NAMALWA (cell line): ENCODE data around the gene TRIM61.
"Not testable (repeated sequence)": the region's sequence is repeated elsewhere in the genome, so short reads cannot be mapped to it uniquely, and the experiment has no call there.

Source experiments
- DNase-seq: peaks from one replicate; pipeline ENCODE4 v3.0.0-alpha.2; 2015; ENCODE audit warnings: low spot score

TRIM61 gene

DNA sequence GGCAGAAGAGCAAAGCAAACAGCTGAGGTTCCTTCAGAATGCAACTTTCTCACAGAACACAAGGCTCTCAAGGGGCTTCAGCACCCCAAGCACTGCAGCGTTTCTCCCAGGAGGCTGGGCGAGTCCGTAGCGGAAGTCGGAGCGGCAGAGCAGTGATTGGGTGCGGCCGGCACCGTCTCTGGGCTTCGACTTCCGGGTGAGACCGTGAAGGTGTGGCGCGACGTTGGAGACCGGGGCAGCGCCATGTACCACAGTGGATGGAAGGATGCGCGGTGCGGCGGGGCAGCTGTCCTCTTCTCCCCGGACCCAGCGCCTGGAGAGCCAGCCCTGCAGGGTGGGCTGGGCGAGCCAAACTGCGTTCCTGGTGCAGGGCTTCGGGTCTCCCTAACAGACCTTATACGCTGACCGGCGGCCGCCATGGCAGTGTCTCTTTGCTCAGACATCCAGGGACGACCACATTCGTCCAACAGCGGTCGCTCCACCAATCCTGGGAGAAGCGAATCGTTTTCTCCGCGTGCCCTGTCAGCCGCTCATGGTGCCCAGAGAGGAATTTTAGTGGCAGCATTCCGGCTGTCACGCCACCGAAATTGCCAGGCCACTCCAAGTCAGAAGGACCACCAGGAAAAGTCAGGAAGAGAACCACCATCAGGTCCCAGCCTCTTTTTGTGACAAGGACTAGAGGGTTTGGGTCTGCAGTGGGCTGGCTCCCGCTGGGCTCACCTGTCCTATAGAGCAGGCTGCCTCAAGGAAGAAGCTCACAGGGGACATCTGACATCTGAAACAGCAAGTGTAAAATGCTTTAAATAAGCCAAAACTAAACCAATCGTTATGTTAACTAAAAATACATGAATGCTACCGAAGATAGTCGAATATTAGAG, 20.5 kb downstream of the TRIM61 start:
- peak; percentile 93 for DNase-seq

DNA sequence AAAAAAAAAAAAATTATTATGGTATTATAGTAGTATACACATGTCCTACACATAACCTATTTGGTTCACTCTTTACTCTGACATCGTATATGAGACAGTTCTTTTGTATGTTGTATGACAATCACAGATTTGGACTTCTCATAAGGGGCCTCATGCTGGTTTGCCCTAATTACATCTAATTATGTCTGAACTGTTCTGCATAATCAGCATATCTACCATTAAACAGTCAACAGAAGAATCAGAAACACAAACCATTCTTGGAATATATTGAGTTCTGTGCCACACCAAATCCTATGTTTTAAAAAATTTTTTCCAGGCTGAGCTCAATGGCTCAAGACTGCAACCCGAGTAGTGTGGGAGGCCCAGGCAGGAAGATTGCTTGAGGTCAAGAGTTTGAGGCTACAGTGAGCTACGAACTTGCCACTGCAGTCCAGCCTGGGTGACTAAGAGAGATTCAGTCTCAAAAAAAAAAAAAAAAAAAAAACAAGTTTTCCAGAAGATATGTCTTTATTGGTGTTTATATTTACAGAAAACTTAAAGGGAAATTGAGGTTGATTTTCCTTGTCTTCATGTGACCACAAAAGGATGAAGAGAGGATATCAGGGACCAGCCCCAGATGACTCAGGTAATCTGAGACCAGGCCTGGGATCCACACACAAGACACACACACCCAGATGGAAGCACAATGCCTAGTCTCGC, 22.2 kb downstream of the TRIM61 start:
- DNase-seq = no peak

GRCh38 chr4:164952551-164952950, 24.9 kb downstream of the TRIM61 start:
- DNase-seq = no peak

GRCh38 chr4:164949448-164950143, 27.9 kb downstream of the TRIM61 start:
- DNase-seq = peak; percentile 49

- no peak for DNase-seq
Measured at GRCh38 chr4:164948975-164949374, 28.5 kb downstream of the TRIM61 start.

- not testable (repeated sequence) for DNase-seq
Measured at GRCh38 chr4:164948006-164948405, 29.5 kb downstream of the TRIM61 start.

DNA sequence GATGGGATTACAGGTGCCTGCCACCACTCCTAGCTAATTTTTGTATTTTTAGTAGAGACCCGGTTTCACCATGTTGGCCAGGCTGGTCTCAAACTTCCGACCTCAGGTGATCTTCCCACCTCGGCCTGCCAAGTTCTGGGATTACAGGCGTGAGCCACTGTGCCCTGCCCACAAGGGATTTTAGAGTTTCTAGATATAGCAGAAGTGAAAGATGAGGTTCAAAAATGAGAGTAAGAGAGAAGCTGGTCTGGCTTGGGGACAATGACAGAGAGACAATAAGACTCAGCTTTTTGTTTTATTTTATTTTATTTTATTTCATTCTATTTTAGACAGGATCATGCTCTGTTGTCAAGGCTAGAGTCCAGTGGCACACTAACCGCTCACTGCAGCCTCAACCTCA, 30.6 kb downstream of the TRIM61 start:
- DNase-seq = no peak

GRCh38 chr4:164945146-164945545, 32.3 kb downstream of the TRIM61 start:
- no peak for DNase-seq

- DNase-seq = no peak
Measured at GRCh38 chr4:164943192-164943591, 34.3 kb downstream of the TRIM61 start.

GRCh38 chr4:164937576-164938270, 39.7 kb downstream of the TRIM61 start:
- peak; percentile 48 for DNase-seq

DNA sequence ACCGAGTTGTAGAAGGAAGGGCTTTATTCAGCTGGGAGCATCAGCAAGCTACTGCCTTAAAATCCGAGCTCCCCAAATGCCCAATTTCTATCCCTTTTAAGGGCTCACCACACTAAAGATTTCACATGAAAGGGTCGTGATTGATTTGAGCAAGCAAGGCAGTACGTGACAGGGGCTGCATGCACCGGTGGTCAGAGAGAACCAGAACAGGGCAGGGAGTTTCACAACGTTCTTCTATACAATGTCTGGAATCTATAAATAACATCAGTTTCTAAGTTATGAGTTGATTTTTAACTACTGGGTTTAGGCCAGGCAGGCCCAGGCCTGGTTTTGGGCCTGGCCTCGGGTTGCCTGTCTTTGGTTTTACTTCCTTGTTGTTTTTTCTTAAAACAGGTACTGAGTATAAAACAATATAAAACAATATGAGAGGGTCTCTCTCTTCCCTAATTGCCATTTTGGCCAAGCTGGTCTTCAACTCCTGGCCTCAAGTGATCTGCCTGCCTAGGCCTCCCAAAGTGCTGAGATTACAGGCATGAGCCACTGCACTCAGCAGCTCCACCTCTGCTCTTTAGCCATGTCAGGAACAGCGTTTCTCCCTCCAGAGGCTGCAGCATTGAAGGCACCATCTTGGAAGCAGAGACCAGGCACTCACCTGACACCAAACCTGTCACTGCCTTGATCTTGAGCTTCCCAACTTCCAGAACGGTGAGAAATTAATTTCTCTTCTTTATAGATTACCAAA, 41.4 kb downstream of the TRIM61 start:
- not testable (repeated sequence) for DNase-seq

DNA sequence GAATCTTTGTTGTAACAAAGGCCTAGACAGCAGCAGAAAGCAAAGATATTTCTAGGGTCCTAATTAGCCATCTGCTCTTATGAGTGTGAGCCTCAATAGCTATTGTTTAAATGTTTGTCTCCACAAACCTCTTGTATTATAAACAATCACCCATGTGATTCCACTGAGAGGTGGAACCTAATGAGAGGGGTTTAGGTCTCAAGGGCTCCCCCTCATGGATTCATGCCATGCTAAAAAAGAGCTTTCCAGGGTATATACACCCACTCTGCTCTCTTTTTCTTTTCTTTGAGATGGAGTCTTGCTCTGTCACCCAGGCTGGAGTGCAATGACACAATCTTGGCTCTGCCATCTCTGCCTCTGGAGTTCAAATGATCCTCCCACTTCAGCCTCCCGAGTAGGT, 42.1 kb downstream of the TRIM61 start:
- peak; percentile 69 for DNase-seq

DNA sequence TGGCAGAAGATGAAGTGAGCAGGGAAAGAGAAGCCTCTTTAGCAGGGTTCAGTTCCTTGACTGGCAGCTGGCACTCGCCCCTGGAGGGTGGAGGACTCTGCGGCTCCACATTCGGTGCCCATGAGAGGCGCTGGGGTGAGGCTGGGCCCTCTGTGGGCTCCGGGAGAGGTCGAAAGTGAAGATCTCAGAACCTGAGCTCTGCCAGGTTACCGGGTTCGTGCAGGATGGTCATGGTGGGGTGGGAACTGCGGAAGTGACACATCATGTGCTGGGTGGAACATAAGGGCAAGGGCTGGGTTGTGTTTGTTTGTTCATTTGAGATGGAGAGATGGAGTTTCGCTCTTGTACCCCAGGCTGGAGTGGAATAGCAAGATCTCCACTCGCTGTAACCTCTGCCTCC, 44.2 kb downstream of the TRIM61 start:
- DNase-seq = no peak

DNA sequence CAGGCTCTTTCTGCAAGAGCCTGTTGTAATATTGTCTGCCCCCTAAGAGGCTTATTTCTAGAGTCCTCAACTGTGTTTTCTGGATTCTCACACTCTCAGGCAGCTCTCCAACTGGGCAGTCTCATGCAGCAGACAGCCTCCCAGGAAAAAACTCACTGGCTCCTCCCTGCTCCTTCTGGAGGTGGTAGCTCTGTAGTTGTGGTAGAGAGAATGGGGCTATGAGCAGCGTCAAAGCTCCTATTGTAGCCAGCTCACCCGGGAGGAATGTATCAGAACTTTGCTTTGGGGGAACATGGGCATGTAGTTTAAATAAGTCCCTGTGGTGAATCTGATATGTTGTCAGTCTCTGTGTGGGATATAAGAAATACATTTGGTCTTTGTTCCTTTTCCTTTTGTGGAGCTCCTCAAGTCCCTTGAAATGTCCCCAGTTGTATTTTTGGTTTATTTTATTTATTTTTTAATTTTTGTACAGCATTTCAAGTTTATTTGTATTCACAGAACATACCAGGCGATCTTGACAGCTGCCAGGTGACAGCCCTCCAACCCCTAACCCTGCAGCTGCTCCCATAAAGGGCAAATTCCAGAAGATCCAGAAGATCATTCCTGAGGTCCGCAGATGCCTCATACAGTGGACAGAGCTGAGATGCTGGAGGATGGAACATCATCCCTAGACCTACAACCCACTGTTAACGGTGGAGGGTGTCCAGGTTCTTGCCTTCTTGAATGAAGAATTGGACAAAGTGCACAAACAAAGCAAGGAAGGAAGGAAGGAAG, 45.7 kb downstream of the TRIM61 start:
- DNase-seq = no peak

DNA sequence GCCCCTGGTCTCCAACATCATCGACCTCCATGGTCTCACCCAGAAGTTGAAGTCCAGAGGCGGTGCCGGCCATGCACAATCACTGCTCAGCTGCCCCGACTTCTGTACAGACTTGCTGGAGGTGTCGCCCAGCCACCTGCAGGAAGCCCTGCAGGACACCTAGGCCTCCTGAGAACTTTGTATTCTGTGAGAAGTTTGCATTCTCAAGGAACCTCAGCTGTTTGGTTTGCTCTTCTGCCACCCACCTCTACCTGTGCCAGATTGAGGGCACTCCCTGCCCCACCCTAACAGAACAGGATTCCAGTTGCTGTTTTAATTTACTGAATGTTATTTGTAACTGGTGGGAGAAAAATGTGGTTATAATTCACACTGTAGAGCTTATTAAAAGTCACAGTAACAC, 46.8 kb downstream of the TRIM61 start:
- DNase-seq = no peak

GRCh38 chr4:164927101-164927500, 50.4 kb downstream of the TRIM61 start:
- not testable (repeated sequence) for DNase-seq

DNA sequence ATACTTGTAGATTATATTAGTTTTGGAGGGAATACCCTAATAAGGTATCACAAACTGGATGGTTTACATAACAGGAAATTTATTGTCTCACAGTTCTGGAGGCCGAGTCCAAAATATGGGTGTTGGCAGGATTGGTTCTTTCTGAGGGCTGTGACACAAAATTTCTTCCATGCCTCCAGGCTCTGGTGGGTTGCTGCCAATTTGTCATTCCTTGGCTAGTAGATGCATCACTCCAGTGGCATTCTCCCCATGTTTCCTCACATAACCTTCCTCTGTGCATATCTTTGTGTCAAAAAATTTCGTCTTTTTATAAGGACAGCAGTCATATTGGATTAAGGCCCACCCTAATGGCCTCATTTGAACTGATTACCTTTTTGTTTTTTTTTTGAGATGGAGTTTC, 51.2 kb downstream of the TRIM61 start:
- no peak for DNase-seq

GRCh38 chr4:164924670-164925238, 52.7 kb downstream of the TRIM61 start:
- no peak for DNase-seq

GRCh38 chr4:164918956-164919355, 58.5 kb downstream of the TRIM61 start:
- DNase-seq = no peak
